H1 (cell line): Measurements from ENCODE around the gene ZBTB8B.

Experiments
- BACH1 ChIP-seq: IDR thresholded peaks from 2 replicates; pipeline ENCODE4 v1.6.1; 2012; ENCODE audit warnings: low read length, improper control_type of control experiment
- CHD2 ChIP-seq: IDR thresholded peaks from 2 replicates; pipeline ENCODE4 v1.6.1; 2012; ENCODE audit warnings: low read length, improper control_type of control experiment
- EZH2 ChIP-seq: fragments of 200-600 bp; sonication (generic); IDR thresholded peaks from 2 replicates; pipeline ENCODE4 v1.7.1; 2012; ENCODE audit warnings: low read depth, mild to moderate bottlenecking, moderate library complexity, low read length, inconsistent platforms; ENCODE audit not compliant: severe bottlenecking
- JUND ChIP-seq: IDR thresholded peaks from 2 replicates; pipeline ENCODE4 v1.6.1; 2011; ENCODE audit warnings: mild to moderate bottlenecking, improper control_type of control experiment, low read length
- KDM1A ChIP-seq: fragments of 200-600, 300-600 bp; sonication (generic); IDR thresholded peaks from 2 replicates; pipeline ENCODE4 v1.7.1; 2016; ENCODE audit warnings: mild to moderate bottlenecking, low read length, borderline replicate concordance
- MAFK ChIP-seq: IDR thresholded peaks from 2 replicates; pipeline ENCODE4 v1.6.1; 2012; ENCODE audit warnings: low read depth, mild to moderate bottlenecking, improper control_type of control experiment, low read length
- POLR2AphosphoS5 ChIP-seq: IDR thresholded peaks from 2 replicates; pipeline ENCODE4 v1.6.1; 2011; ENCODE audit warnings: low read depth, low read length
- RXRA ChIP-seq: IDR thresholded peaks from 2 replicates; pipeline ENCODE4 v1.6.1; 2011; ENCODE audit warnings: low read depth, mild to moderate bottlenecking, low read length, moderate library complexity; ENCODE audit not compliant: insufficient read depth
- TF ChIP-seq, protein P1 (sequence below): IDR thresholded peaks from 2 replicates; pipeline ENCODE4 v1.6.1; 2012; ENCODE audit warnings: inconsistent platforms
- TF ChIP-seq, protein P2 (sequence below): IDR thresholded peaks from 2 replicates; pipeline ENCODE4 v1.6.1; 2011; ENCODE audit warnings: low read length, improper control_type of control experiment
- TF ChIP-seq, protein P3 (sequence below), 3 experiments: IDR thresholded peaks; 1 replicate in 2 of 3; 2 replicates in 1 of 3; pipeline versions ENCODE4 v1.5.1 to v1.6.1; 2011; ENCODE audit warnings: low read length in 3 of 3, mild to moderate bottlenecking in 3 of 3, inconsistent platforms in 2 of 3, low read depth in 1 of 3, moderate library complexity in 1 of 3; ENCODE audit not compliant: insufficient read depth in 1 of 3; ENCODE audit errors: control extremely low read depth in 1 of 3
- TF ChIP-seq, protein P4 (sequence below): fragments of 300-600 bp; sonication (generic); IDR thresholded peaks from 2 replicates; pipeline ENCODE4 v1.7.1; 2012; ENCODE audit warnings: low read length, moderate library complexity, mild to moderate bottlenecking, inconsistent platforms; ENCODE audit not compliant: insufficient replicate concordance

DNA sequence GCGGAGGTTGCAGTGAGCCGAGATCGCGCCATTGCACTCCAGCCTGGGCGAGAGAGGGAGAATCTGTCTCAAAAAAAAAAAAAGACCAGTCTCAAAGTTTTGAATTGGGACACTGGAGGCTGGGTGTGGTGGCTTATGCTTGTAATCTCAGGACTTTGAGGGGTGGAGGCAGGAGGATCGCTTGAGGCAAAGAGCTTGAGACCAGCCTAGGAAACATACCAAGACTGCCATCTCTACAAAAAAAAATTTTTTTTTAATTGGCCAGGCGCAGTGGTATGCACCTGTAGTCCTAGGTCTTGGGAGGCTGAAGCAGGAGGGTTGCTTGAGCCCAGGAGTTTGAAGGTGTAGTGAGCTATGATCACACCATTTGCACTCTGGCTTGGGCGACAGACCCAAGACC lies 3.9 kb downstream of the ZBTB8B start:
- TF ChIP-seq POLR2AphosphoS5 (no peak), JUND (no peak), CHD2 (no peak), BACH1 (no peak), MAFK (no peak), RXRA (no peak), KDM1A (no peak), EZH2 (no peak)
- TF ChIP-seq, protein P1, sequence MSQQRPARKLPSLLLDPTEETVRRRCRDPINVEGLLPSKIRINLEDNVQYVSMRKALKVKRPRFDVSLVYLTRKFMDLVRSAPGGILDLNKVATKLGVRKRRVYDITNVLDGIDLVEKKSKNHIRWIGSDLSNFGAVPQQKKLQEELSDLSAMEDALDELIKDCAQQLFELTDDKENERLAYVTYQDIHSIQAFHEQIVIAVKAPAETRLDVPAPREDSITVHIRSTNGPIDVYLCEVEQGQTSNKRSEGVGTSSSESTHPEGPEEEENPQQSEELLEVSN: no peak
- TF ChIP-seq, protein P2, sequence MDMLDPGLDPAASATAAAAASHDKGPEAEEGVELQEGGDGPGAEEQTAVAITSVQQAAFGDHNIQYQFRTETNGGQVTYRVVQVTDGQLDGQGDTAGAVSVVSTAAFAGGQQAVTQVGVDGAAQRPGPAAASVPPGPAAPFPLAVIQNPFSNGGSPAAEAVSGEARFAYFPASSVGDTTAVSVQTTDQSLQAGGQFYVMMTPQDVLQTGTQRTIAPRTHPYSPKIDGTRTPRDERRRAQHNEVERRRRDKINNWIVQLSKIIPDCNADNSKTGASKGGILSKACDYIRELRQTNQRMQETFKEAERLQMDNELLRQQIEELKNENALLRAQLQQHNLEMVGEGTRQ: no peak
- TF ChIP-seq, protein P3, sequence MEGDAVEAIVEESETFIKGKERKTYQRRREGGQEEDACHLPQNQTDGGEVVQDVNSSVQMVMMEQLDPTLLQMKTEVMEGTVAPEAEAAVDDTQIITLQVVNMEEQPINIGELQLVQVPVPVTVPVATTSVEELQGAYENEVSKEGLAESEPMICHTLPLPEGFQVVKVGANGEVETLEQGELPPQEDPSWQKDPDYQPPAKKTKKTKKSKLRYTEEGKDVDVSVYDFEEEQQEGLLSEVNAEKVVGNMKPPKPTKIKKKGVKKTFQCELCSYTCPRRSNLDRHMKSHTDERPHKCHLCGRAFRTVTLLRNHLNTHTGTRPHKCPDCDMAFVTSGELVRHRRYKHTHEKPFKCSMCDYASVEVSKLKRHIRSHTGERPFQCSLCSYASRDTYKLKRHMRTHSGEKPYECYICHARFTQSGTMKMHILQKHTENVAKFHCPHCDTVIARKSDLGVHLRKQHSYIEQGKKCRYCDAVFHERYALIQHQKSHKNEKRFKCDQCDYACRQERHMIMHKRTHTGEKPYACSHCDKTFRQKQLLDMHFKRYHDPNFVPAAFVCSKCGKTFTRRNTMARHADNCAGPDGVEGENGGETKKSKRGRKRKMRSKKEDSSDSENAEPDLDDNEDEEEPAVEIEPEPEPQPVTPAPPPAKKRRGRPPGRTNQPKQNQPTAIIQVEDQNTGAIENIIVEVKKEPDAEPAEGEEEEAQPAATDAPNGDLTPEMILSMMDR (IDR thresholded peaks at IDR 0.05; ENCODE audit: control extremely low read depth in 1 of 3, insufficient read depth in 1 of 3, low read depth in 1 of 3, low read length in 3 of 3): no peak
- TF ChIP-seq, protein P4, sequence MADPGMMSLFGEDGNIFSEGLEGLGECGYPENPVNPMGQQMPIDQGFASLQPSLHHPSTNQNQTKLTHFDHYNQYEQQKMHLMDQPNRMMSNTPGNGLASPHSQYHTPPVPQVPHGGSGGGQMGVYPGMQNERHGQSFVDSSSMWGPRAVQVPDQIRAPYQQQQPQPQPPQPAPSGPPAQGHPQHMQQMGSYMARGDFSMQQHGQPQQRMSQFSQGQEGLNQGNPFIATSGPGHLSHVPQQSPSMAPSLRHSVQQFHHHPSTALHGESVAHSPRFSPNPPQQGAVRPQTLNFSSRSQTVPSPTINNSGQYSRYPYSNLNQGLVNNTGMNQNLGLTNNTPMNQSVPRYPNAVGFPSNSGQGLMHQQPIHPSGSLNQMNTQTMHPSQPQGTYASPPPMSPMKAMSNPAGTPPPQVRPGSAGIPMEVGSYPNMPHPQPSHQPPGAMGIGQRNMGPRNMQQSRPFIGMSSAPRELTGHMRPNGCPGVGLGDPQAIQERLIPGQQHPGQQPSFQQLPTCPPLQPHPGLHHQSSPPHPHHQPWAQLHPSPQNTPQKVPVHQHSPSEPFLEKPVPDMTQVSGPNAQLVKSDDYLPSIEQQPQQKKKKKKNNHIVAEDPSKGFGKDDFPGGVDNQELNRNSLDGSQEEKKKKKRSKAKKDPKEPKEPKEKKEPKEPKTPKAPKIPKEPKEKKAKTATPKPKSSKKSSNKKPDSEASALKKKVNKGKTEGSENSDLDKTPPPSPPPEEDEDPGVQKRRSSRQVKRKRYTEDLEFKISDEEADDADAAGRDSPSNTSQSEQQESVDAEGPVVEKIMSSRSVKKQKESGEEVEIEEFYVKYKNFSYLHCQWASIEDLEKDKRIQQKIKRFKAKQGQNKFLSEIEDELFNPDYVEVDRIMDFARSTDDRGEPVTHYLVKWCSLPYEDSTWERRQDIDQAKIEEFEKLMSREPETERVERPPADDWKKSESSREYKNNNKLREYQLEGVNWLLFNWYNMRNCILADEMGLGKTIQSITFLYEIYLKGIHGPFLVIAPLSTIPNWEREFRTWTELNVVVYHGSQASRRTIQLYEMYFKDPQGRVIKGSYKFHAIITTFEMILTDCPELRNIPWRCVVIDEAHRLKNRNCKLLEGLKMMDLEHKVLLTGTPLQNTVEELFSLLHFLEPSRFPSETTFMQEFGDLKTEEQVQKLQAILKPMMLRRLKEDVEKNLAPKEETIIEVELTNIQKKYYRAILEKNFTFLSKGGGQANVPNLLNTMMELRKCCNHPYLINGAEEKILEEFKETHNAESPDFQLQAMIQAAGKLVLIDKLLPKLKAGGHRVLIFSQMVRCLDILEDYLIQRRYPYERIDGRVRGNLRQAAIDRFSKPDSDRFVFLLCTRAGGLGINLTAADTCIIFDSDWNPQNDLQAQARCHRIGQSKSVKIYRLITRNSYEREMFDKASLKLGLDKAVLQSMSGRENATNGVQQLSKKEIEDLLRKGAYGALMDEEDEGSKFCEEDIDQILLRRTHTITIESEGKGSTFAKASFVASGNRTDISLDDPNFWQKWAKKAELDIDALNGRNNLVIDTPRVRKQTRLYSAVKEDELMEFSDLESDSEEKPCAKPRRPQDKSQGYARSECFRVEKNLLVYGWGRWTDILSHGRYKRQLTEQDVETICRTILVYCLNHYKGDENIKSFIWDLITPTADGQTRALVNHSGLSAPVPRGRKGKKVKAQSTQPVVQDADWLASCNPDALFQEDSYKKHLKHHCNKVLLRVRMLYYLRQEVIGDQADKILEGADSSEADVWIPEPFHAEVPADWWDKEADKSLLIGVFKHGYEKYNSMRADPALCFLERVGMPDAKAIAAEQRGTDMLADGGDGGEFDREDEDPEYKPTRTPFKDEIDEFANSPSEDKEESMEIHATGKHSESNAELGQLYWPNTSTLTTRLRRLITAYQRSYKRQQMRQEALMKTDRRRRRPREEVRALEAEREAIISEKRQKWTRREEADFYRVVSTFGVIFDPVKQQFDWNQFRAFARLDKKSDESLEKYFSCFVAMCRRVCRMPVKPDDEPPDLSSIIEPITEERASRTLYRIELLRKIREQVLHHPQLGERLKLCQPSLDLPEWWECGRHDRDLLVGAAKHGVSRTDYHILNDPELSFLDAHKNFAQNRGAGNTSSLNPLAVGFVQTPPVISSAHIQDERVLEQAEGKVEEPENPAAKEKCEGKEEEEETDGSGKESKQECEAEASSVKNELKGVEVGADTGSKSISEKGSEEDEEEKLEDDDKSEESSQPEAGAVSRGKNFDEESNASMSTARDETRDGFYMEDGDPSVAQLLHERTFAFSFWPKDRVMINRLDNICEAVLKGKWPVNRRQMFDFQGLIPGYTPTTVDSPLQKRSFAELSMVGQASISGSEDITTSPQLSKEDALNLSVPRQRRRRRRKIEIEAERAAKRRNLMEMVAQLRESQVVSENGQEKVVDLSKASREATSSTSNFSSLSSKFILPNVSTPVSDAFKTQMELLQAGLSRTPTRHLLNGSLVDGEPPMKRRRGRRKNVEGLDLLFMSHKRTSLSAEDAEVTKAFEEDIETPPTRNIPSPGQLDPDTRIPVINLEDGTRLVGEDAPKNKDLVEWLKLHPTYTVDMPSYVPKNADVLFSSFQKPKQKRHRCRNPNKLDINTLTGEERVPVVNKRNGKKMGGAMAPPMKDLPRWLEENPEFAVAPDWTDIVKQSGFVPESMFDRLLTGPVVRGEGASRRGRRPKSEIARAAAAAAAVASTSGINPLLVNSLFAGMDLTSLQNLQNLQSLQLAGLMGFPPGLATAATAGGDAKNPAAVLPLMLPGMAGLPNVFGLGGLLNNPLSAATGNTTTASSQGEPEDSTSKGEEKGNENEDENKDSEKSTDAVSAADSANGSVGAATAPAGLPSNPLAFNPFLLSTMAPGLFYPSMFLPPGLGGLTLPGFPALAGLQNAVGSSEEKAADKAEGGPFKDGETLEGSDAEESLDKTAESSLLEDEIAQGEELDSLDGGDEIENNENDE: no peak
